Measurements from ENCODE around the gene SERPINB3. TPM values are rescaled to one million over a fixed set of nuclear protein-coding genes. Genes with fewer than 3 reads are reported as not detected.
"Not testable (repeated sequence)": the region's sequence is repeated elsewhere in the genome, so short reads cannot be mapped to it uniquely, and the experiment has no call there.

Gene SERPINB3
- not detected for total RNA-seq

- ATAC-seq (replicated peaks), result not testable (repeated sequence)
Measured at GRCh38 chr18:63661750-63662149, at the start of gene SERPINB3. Gene SERPINB3 (minus strand): TSS chr18:63661893. CDS start chr18:63661216, 677 bp downstream.

GRCh38 chr18:63708650-63709049 lies 47.0 kb upstream of the SERPINB3 start:
- H3K4me3 Mint-ChIP-seq, result no peak overlapping the region
- ATAC-seq (replicated peaks), result no peak
- H3K9me3 Mint-ChIP-seq, result no peaks in the 10 kb centered on the region
- H3K27ac Mint-ChIP-seq, result no peak overlapping the region
- H3K27me3 Mint-ChIP-seq, result no peaks in the 10 kb centered on the region
- H3K4me1 Mint-ChIP-seq, result no peaks in the 10 kb centered on the region
- H3K36me3 Mint-ChIP-seq (ENCODE audit: low read depth), result no peaks in the 10 kb centered on the region

More at GRCh38 chr18:63661750-63662149, at the start of gene SERPINB3:
- not testable (repeated sequence) for H3K4me1 Mint-ChIP-seq; H3K27me3 Mint-ChIP-seq; H3K36me3 Mint-ChIP-seq (ENCODE audit: low read depth); H3K4me3 Mint-ChIP-seq; H3K27ac Mint-ChIP-seq; H3K9me3 Mint-ChIP-seq

- ATAC-seq (replicated peaks), result no peak
Measured at GRCh38 chr18:63707816-63708215, 46.1 kb upstream of the SERPINB3 start.

GRCh38 chr18:63705401-63705800 lies 43.7 kb upstream of the SERPINB3 start:
- Mint-ChIP-seq H3K27me3 (no peaks in the 10 kb centered on the region), H3K4me1 (no peaks in the 10 kb centered on the region), H3K9me3 (no peaks in the 10 kb centered on the region), H3K27ac (no peak overlapping the region), H3K4me3 (no peak overlapping the region), H3K36me3 (ENCODE audit: low read depth) (no peaks in the 10 kb centered on the region)
- ATAC-seq (replicated peaks), result no peak

More at GRCh38 chr18:63707816-63708215, 46.1 kb upstream of the SERPINB3 start:
- no peak overlapping the region for H3K4me3 Mint-ChIP-seq
- no peaks in the 10 kb centered on the region for H3K36me3 Mint-ChIP-seq (ENCODE audit: low read depth)
- H3K27me3 Mint-ChIP-seq, result no peaks in the 10 kb centered on the region
- no peaks in the 10 kb centered on the region for H3K9me3 Mint-ChIP-seq
- no peak overlapping the region for H3K27ac Mint-ChIP-seq
- no peaks in the 10 kb centered on the region for H3K4me1 Mint-ChIP-seq

- no peaks in the 10 kb centered on the region for H3K36me3 Mint-ChIP-seq (ENCODE audit: low read depth)
- no peak within 1 kb of the TSS for H3K4me3 Mint-ChIP-seq
- ATAC-seq (replicated peaks), result no peak
- H3K27ac Mint-ChIP-seq, result no peak within 1 kb of the TSS
- peaks cover 8% of the 10 kb centered on the region for H3K9me3 Mint-ChIP-seq
- H3K27me3 Mint-ChIP-seq, result peaks cover 4% of the 10 kb centered on the region
- H3K4me1 Mint-ChIP-seq, result no peaks in the 10 kb centered on the region
Measured at GRCh38 chr18:63702660-63703059, 41.0 kb upstream of the SERPINB3 start, which contains the start of gene SERPINB11. Gene SERPINB11 (plus strand): TSS chr18:63702960. CDS start chr18:63710194, 7,234 bp downstream.

- H3K27me3 Mint-ChIP-seq, result peaks cover 4% of the 10 kb centered on the region
- H3K4me3 Mint-ChIP-seq, result no peak overlapping the region
- no peaks in the 10 kb centered on the region for H3K4me1 Mint-ChIP-seq
- H3K9me3 Mint-ChIP-seq, result peaks cover 8% of the 10 kb centered on the region
- H3K36me3 Mint-ChIP-seq (ENCODE audit: low read depth), result no peaks in the 10 kb centered on the region
- ATAC-seq (replicated peaks), result no peak
- no peak overlapping the region for H3K27ac Mint-ChIP-seq
Measured at GRCh38 chr18:63701952-63702351, 40.3 kb upstream of the SERPINB3 start.

GRCh38 chr18:63700501-63700900 lies 38.8 kb upstream of the SERPINB3 start:
- Mint-ChIP-seq H3K27me3 (peaks cover 4% of the 10 kb centered on the region), H3K36me3 (ENCODE audit: low read depth) (no peaks in the 10 kb centered on the region), H3K4me1 (no peaks in the 10 kb centered on the region), H3K9me3 (peaks cover 8% of the 10 kb centered on the region), H3K27ac (no peak overlapping the region), H3K4me3 (no peak overlapping the region)
- ATAC-seq (replicated peaks), result no peak

GRCh38 chr18:63697097-63697660 lies 35.5 kb upstream of the SERPINB3 start:
- no peak overlapping the region for H3K27ac Mint-ChIP-seq
- H3K9me3 Mint-ChIP-seq, result peaks cover 12% of the 10 kb centered on the region
- ATAC-seq (replicated peaks), result no peak
- H3K4me1 Mint-ChIP-seq, result no peaks in the 10 kb centered on the region
- H3K4me3 Mint-ChIP-seq, result no peak overlapping the region
- no peaks in the 10 kb centered on the region for H3K36me3 Mint-ChIP-seq (ENCODE audit: low read depth)
- peaks cover 4% of the 10 kb centered on the region for H3K27me3 Mint-ChIP-seq

- H3K36me3 Mint-ChIP-seq (ENCODE audit: low read depth), result no peaks in the 10 kb centered on the region
- peaks cover 16% of the 10 kb centered on the region for H3K9me3 Mint-ChIP-seq
- H3K4me3 Mint-ChIP-seq, result no peak overlapping the region
- no peak overlapping the region for H3K27ac Mint-ChIP-seq
- peaks cover 4% of the 10 kb centered on the region for H3K27me3 Mint-ChIP-seq
- no peaks in the 10 kb centered on the region for H3K4me1 Mint-ChIP-seq
- ATAC-seq (replicated peaks), result no peak
Measured at GRCh38 chr18:63689064-63689463, 27.4 kb upstream of the SERPINB3 start.

GRCh38 chr18:63686871-63687270 lies 25.2 kb upstream of the SERPINB3 start:
- H3K36me3 Mint-ChIP-seq (ENCODE audit: low read depth), result no peaks in the 10 kb centered on the region
- no peak for ATAC-seq (replicated peaks)
- peaks cover 4% of the 10 kb centered on the region for H3K27me3 Mint-ChIP-seq
- H3K4me3 Mint-ChIP-seq, result no peak overlapping the region
- no peak overlapping the region for H3K27ac Mint-ChIP-seq
- no peaks in the 10 kb centered on the region for H3K4me1 Mint-ChIP-seq
- peaks cover 16% of the 10 kb centered on the region for H3K9me3 Mint-ChIP-seq

- Mint-ChIP-seq H3K27ac (no peak overlapping the region), H3K27me3 (peaks cover 4% of the 10 kb centered on the region), H3K4me1 (no peaks in the 10 kb centered on the region), H3K9me3 (peaks cover 12% of the 10 kb centered on the region), H3K4me3 (no peak overlapping the region), H3K36me3 (ENCODE audit: low read depth) (no peaks in the 10 kb centered on the region)
- no peak for ATAC-seq (replicated peaks)
Measured at GRCh38 chr18:63684718-63685117, 23.0 kb upstream of the SERPINB3 start.

GRCh38 chr18:63683890-63684289 lies 22.2 kb upstream of the SERPINB3 start:
- H3K36me3 Mint-ChIP-seq (ENCODE audit: low read depth), result no peaks in the 10 kb centered on the region
- H3K27me3 Mint-ChIP-seq, result peaks cover 4% of the 10 kb centered on the region
- H3K9me3 Mint-ChIP-seq, result peaks cover 9% of the 10 kb centered on the region
- no peak overlapping the region for H3K27ac Mint-ChIP-seq
- no peak for ATAC-seq (replicated peaks)
- H3K4me1 Mint-ChIP-seq, result no peaks in the 10 kb centered on the region
- H3K4me3 Mint-ChIP-seq, result no peak overlapping the region

- Mint-ChIP-seq H3K9me3 (peaks cover 9% of the 10 kb centered on the region), H3K36me3 (ENCODE audit: low read depth) (no peaks in the 10 kb centered on the region), H3K27ac (no peak overlapping the region), H3K4me1 (no peaks in the 10 kb centered on the region), H3K4me3 (no peak overlapping the region), H3K27me3 (peaks cover 4% of the 10 kb centered on the region)
- no peak for ATAC-seq (replicated peaks)
Measured at GRCh38 chr18:63683152-63683551, 21.5 kb upstream of the SERPINB3 start.

- H3K27ac Mint-ChIP-seq, result no peak overlapping the region
- H3K9me3 Mint-ChIP-seq, result peaks cover 9% of the 10 kb centered on the region
- peaks cover 4% of the 10 kb centered on the region for H3K27me3 Mint-ChIP-seq
- no peaks in the 10 kb centered on the region for H3K36me3 Mint-ChIP-seq (ENCODE audit: low read depth)
- no peak for ATAC-seq (replicated peaks)
- H3K4me3 Mint-ChIP-seq, result no peak overlapping the region
- H3K4me1 Mint-ChIP-seq, result no peaks in the 10 kb centered on the region
Measured at GRCh38 chr18:63681449-63682340, 20.0 kb upstream of the SERPINB3 start.

All from activated T-helper 17 cell treated with anti-CD3 and anti-CD28 coated beads, Interleukin-2, amount 50 U/mL, for 72 hours (primary cell).